Measurements from ENCODE around the gene MEGF8. TPM values are rescaled to one million over a fixed set of nuclear protein-coding genes. Genes with fewer than 3 reads are reported as not detected.

Gene MEGF8
- total and polyA plus RNA-seq, 2 donors (not counting 3 experiments of a cell fraction or from before 2014, with no cell fraction given) = 20.6 to 39.6 TPM

GRCh38 chr19:42313840-42314755, 11.3 kb upstream of the MEGF8 start:
- no peak overlapping the region for H3K4me2 ChIP-seq (ENCODE audit: insufficient read depth, low read length)
- no peaks in the 10 kb centered on the region for H3K36me3 ChIP-seq (ENCODE audit: control insufficient read depth in 2 of 2, extremely low read depth in 1 of 2, insufficient read depth in 2 of 2, low read length in 2 of 2)
- TF ChIP-seq JUN (IDR thresholded peaks at IDR 0.05; ENCODE audit: borderline replicate concordance, insufficient read depth, insufficient read length, low read depth) (no peak), POLR2A (IDR thresholded peaks at IDR 0.05; ENCODE audit: low read depth, low read length) (no peak), CTCF (IDR thresholded peaks at IDR 0.05; ENCODE audit: extremely low read depth in 1 of 2, insufficient read depth in 1 of 2, low read depth in 1 of 2, low read length in 2 of 2) (peak in 1 of 2 donors; percentile 14)
- no peaks in the 10 kb centered on the region for H3K9me1 ChIP-seq (replicated peaks; ENCODE audit: control insufficient read depth, extremely low read depth, insufficient read depth, low read length)
- no peak overlapping the region for H3K9ac ChIP-seq (replicated peaks; ENCODE audit: extremely low read depth, insufficient read depth, low read length)
- no peak for FAIRE-seq
- no peaks in the 10 kb centered on the region for H4K20me1 ChIP-seq (replicated peaks; ENCODE audit: control insufficient read depth, extremely low read depth, insufficient read depth, low read length)
- POLR2A ChIA-PET = no interaction called here
- BruUV-seq (replicated peaks) = no TSS peak
- CTCF ChIA-PET = interaction anchor here (1.0 to 1.2 kb wide), 3 partner anchors 9 to 17 kb away, joined by 3 to 5 read pairs (median 4); no protein-coding TSS in a partner anchor
- dilution Hi-C loops (cut with MboI; ENCODE audit: extremely low pct_ligation_motif_present, low sequenced_read_pairs) (no loop called here), intact Hi-C loops (cut with micrococcal nuclease) (no loop called here)
- no peaks in the 10 kb centered on the region for H3K79me2 ChIP-seq (ENCODE audit: control insufficient read depth, insufficient read depth, low read length)
- H2AFZ ChIP-seq (ENCODE audit: low read depth, low read length) = no peak overlapping the region
- no peaks in the 10 kb centered on the region for H3K4me1 ChIP-seq (ENCODE audit: control insufficient read depth, extremely low read depth, insufficient read depth, low read length)
- H3K4me3 ChIP-seq (replicated peaks in 1 of 3; ENCODE audit: insufficient read depth in 1 of 3, low read depth in 1 of 3, low read length in 3 of 3) = no peak overlapping the region
- no peak overlapping the region for H3K27ac ChIP-seq (ENCODE audit: insufficient read depth, low read depth, low read length)
- DNase-seq (ENCODE audit: low read depth, low spot score) = no peak
- no peaks in the 10 kb centered on the region for H3K9me3 ChIP-seq (replicated peaks; ENCODE audit: control insufficient read depth, insufficient read depth, low read length)
- H3K27me3 ChIP-seq (ENCODE audit: control insufficient read depth in 2 of 2, insufficient read depth in 2 of 2, low read length in 2 of 2) = peaks cover 13% of the 10 kb centered on the region in 2 experiments

GRCh38 chr19:42315024-42315423, 10.4 kb upstream of the MEGF8 start:
- intact Hi-C loops (cut with micrococcal nuclease) (no loop called here), dilution Hi-C loops (cut with MboI; ENCODE audit: extremely low pct_ligation_motif_present, low sequenced_read_pairs) (no loop called here)
- Histone ChIP-seq H3K4me3 (replicated peaks in 1 of 3; ENCODE audit: insufficient read depth in 1 of 3, low read depth in 1 of 3, low read length in 3 of 3) (no peak overlapping the region), H3K9ac (replicated peaks; ENCODE audit: extremely low read depth, insufficient read depth, low read length) (no peak overlapping the region), H3K4me1 (ENCODE audit: control insufficient read depth, extremely low read depth, insufficient read depth, low read length) (no peaks in the 10 kb centered on the region), H3K79me2 (ENCODE audit: control insufficient read depth, insufficient read depth, low read length) (no peaks in the 10 kb centered on the region), H4K20me1 (replicated peaks; ENCODE audit: control insufficient read depth, extremely low read depth, insufficient read depth, low read length) (no peaks in the 10 kb centered on the region), H2AFZ (ENCODE audit: low read depth, low read length) (no peak overlapping the region), H3K27ac (ENCODE audit: insufficient read depth, low read depth, low read length) (no peak overlapping the region), H3K27me3 (ENCODE audit: control insufficient read depth in 2 of 2, insufficient read depth in 2 of 2, low read length in 2 of 2) (peaks cover 13% of the 10 kb centered on the region in 2 experiments), H3K36me3 (ENCODE audit: control insufficient read depth in 2 of 2, extremely low read depth in 1 of 2, insufficient read depth in 2 of 2, low read length in 2 of 2) (no peaks in the 10 kb centered on the region), H3K9me1 (replicated peaks; ENCODE audit: control insufficient read depth, extremely low read depth, insufficient read depth, low read length) (no peaks in the 10 kb centered on the region), H3K4me2 (ENCODE audit: insufficient read depth, low read length) (no peak overlapping the region), H3K9me3 (replicated peaks; ENCODE audit: control insufficient read depth, insufficient read depth, low read length) (no peaks in the 10 kb centered on the region)
- no peak for DNase-seq (ENCODE audit: low read depth, low spot score)
- ChIA-PET CTCF (no interaction called here), POLR2A (no interaction called here)
- BruUV-seq (replicated peaks) = no TSS peak
- no peak for FAIRE-seq
- TF ChIP-seq EZH2 (IDR thresholded peaks at IDR 0.05; ENCODE audit: borderline replicate concordance, low read depth, low read length, severe bottlenecking) (no peak), MYC (IDR thresholded peaks at IDR 0.05; ENCODE audit: low read depth, low read length) (no peak), GATA2 (IDR thresholded peaks at IDR 0.05; ENCODE audit: insufficient read depth, insufficient read length, low read depth, low read length) (no peak), JUN (IDR thresholded peaks at IDR 0.05; ENCODE audit: borderline replicate concordance, insufficient read depth, insufficient read length, low read depth) (no peak)

Data from endothelial cell of umbilical vein (primary cell).